Activated CD4-positive, alpha-beta T cell treated with anti-CD3 and anti-CD28 coated beads, Interleukin-2, amount 50 U/mL, for 1 hour (primary cell): ENCODE measurements around the gene USP14.

Experiments used
- DNase-seq: peaks from one replicate; pipeline ENCODE4 v3.0.0-alpha.2; 2020

The USP14 gene

DNA sequence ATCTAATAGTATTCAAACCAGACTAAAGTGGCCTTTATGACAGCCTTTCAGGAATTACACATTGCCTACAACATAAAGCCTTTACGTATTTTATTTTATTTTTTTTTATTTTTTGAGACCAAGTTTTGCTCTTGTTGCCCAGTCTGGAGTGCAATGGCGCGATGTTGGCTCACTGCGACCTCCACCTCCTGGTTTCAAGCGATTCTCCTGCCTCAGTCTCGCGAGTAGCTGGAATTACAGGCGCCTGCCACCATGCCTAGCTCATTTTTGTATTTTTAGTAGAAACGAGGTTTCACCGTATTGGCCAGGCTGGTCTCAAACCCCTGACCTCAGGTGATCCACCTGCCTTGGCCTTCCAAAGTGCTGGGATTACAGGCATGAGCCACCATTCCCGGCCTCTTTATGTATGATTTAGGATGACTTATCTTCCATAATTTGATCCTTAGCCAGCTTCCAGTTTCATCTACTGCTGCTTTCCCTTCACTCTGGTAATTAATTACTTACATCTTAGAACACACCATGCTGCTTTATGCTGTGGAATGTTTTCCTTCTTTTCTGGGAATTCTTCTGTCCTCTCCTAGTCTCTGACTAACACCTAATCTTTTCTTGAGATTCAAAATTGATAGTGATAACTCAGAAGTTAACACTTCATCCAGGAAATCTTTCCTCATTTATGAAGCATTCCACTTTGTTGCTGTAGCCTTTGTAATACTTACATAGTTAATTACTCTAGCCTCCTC, 2.6 kb downstream of the USP14 start:
- no peak for DNase-seq

DNA sequence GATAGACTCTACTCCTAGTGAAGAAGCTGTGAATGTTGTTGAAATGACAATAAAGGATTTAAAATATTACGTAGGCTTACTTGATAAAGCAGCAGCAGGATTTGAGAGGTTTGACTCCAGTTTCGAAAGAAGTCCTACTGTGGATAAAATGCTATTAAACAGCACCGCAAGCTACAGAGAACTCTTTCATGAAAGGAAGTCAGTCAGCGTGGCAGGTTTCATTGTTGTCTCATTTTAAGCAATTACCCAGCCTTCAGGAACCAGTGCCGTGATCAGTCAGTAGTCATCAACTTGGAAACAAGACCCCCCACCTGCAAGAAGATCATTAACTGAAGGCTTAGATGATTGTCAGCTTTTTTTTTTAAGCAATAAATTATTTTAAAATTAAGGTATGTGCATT, 14.0 kb downstream of the USP14 start:
- DNase-seq: no peak

DNA sequence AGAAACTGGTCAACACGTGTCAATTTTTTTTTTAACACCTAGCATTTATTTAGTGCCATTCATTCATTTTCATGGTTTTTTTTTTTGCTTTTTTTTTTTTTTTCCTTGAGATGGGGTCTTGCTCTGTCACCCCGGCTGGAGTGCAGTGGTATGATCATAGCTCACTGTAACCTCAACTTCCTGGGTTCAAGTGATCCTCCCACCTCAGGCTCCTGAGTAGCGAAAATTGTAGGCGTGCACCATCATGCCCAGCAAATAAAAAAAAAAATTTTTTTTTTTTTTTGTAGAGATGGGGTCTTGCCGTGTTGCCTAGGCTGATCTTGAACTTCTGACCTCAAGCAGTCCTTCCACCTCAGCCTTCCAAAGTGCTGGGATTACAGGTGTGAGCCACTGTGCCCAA, 21.1 kb downstream of the USP14 start:
- DNase-seq: no peak

- DNase-seq: no peak
Measured at GRCh38 chr18:181711-182110, 23.4 kb downstream of the USP14 start.

DNA sequence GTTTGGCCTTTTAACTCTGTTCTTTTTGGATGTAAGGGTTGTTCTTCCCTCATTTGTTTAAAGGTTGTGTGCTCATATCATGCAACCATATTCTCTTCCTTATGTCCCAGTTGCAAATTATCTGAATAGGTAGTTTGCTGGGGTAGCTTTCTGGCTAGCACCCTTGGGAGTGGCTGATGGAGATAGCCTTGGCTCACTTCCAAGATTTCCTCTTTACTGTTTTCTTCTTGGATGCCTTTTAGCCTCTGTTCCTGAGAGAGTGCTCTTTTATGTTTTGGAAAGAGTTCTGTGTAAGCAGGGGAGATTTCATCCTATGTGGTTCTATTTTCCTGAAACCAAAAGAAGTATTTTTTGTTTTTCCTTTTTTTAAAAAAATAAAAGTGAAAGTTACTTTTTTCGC, 25.4 kb downstream of the USP14 start:
- DNase-seq: no peak

GRCh38 chr18:189254-189653, 30.9 kb downstream of the USP14 start:
- DNase-seq: no peak

GRCh38 chr18:191725-192124, 33.4 kb downstream of the USP14 start:
- no peak for DNase-seq

- DNase-seq: no peak
Measured at GRCh38 chr18:192801-193200, 34.4 kb downstream of the USP14 start.

- no peak for DNase-seq
Measured at GRCh38 chr18:195651-196050, 37.3 kb downstream of the USP14 start.

DNA sequence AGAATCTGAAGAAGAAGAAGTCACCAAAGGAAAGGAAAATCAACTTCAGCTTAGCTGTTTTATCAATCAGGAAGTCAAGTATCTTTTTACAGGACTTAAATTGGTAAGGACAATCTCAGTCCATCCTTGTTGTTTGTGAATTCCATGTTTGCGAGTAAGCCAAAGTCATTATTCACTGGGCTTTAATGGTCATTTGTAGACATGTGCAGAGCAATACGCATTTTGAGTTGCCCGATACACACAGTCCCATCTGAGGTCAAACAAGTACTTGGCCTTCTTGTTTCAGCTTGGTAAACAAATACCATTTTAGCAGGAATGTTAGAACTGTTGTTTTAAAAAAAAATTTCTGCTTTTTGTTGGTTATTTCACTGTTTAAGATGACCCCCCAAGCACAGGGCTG, 40.9 kb downstream of the USP14 start:
- no peak for DNase-seq

DNA sequence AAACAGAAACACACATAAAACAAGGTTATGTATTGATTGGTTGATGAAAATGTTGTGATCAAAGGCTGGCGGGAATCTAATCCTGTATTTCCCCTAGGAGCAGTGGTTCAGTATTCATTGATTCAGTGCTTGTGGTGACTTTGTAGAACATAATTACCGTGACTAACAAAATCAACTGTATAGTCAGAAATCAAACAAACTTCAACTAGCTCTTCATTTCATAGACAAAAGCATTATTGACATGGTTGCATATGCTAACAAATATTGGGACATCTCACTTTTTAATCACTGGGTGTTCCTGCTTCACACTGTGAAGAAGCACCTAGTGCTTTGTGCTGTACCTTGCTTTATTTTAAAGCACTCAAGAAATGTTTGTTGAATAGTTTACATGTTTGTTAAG, 41.4 kb downstream of the USP14 start:
- no peak for DNase-seq

GRCh38 chr18:210075-210474, 51.7 kb downstream of the USP14 start:
- DNase-seq: no peak

GRCh38 chr18:210733-211132, 52.4 kb downstream of the USP14 start:
- no peak for DNase-seq

GRCh38 chr18:211582-211981, 53.2 kb downstream of the USP14 start:
- DNase-seq: no peak

DNA sequence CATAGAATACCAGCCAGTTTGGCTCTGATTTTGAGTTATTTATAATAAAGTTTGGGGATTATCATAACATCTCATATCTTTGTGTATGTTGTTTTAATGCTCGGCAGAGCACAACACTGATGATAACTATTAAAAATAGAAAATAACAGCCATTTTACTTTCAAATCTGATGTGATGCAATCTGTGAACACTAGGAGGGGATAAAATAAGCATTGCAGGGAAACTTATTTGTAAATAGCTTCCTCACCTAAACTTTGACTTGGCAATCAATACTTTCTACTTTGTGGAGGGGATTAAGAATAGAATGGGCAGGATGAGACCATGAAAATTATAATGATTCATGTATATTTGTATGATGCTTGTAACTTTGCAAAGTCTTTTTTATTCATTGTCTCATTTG, 54.4 kb downstream of the USP14 start:
- DNase-seq: no peak

- DNase-seq: no peak
Measured at GRCh38 chr18:213505-213904, 55.1 kb downstream of the USP14 start.

DNA sequence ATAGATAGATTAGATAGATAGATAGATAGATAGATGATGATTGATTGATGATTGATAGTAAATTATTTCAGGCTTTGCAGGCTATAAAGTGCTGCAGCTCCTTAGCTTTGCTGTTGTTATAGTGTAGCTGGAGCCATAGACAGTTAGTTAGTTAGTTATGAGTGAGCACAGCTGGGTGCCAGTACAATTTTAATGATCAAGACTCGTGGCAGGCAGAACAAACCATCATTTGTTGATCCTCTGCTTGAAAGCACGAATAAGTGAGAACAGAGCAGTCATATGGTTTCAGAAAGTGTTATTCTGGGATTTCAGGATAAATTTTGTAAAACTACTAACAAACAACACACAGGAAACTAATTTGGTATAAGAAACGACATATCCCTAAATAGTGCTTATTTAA, 55.6 kb downstream of the USP14 start:
- DNase-seq: no peak

- DNase-seq: no peak
Measured at GRCh38 chr18:215448-216010, 57.2 kb downstream of the USP14 start.

DNA sequence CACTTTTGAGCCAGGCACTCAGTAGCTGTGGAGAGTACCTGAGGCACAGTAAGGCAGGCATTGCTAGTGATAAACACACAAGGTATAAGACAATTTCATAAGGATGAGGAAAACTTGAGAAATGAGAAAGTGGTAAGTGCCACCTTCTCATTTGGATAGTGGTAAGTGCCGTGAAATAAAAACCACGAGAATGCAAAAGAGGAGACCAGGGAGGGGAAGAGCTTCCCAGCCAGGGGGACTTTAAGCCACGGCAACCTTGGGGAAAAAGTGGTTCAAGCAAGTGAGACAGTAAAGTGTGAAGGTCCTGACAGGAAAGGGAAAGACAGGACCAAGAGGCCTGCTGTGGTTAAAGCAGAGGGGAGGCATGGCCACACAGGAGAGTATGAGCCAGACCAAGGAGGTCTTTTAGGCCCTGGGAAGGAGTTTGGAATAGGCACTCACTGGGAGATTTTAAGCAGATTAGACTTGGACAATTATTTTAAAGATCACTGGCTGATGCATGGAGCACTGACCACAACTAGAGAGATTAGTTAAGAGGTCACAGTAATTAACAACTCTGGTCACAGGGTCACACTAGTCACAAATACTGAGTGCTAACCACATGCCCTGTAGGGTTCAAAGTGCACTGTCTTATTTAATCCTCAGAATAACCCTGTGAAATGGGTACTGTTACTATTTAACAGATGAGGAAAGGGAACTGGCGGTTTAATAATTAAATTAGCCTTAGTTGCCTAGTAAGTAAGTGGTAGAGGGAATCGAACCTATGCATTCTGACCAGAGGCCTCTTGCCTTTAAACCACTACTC, 59.4 kb downstream of the USP14 start:
- DNase-seq: no peak

DNA sequence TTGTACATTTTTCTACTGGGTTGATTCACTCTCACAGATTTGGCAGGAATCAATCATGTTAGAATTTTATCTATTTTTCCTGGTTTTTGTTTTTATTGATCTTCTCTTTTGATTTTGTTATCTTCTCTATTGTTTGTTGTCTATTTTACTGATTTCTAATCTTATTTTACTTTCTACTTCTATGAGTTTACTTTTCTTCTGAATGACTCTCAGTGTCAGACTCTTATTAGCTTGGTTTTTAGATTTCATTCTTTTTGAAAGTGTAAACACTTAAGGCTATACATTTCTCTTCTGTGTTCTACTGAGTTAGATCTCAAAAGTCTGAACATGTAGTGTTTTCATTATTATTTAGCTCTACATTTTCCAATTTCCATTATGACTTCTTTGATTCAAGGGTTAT, 62.4 kb downstream of the USP14 start:
- no peak for DNase-seq

- DNase-seq: no peak
Measured at GRCh38 chr18:225745-226144, 67.4 kb downstream of the USP14 start.

DNA sequence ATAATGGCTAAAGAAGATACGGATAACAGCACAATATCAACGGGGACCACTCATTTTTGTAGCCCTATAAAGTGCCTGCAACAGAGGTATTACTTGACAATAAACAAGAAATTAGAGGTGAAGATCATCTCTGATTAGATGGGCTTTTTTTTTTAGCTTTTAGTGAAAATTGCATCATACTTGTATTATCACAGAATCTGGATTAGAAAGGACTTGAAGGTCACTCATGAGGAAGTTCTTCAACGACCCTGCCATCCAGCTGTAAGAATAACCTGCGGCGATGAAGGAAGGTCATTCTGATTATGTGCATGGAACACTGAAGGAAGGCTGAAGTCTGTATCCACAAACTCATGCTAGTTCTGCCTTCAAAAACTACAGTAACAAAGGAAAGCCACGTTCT, 69.0 kb downstream of the USP14 start:
- no peak for DNase-seq

DNA sequence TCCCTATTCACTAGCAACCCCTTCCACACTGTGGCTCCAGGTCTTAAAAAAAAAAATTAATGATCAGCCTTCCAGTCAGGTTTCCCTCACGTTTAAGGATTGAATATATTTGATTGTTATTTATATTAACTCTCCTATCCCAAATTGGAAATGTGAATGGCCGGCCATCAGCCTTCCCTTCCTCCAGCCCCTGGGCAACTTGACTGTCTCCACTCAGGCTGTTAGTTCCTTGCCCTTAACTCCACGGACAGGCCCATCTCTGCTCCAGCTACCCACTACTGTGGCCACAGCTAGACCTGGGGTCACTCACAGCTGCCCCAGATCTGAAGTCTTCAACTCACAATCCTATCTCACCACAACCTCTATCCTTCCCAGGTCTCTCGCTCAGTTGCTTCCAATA, 69.5 kb downstream of the USP14 start:
- DNase-seq: no peak

DNA sequence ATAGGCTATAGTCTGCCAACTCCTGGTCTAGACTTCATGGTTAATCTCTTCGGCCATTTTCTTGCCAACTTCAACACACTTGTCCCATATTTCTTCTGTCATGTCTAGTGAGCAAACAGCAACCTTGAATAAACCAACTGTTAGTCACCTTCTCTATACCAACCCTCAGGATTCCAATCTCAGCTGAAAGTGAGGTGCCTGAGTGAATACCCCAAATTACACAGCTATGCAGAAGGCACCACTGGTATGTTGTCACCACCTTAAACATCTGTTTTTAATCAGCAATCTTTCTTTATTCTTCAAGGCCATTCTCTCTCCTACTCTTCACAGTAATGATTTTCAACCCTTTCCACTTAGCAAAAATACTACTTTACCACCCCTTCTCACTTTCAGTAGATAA, 70.2 kb downstream of the USP14 start:
- no peak for DNase-seq
